T-cell (primary cell): ENCODE measurements around the gene DAAM1. TPM values are rescaled to one million over a fixed set of nuclear protein-coding genes. Genes with fewer than 3 reads are reported as not detected.

Experiments
- ATAC-seq, 4 experiments: fragments of 200-7000 bp in 3 of 4; fragments of 150-1000 bp in 1 of 4; cut with Tn5 transposase; replicated peaks in 1 of 4; 1 replicate in 3 of 4; 2 replicates in 1 of 4; pipeline ENCODE4 v1.10.0; 2021; ENCODE audit warnings: moderate library complexity in 3 of 4, mild to moderate bottlenecking in 2 of 4, moderate number of reproducible peaks in 1 of 4
- CTCF ChIA-PET, 2 donors: fragments of 300-600 bp; sonication (Branson Sonifier 250); formaldehyde crosslinking; loops; one replicate each; lab custom pipeline; 2022; ENCODE audit warnings: antibody characterized with exemption in 2 of 2; lab: Charles Lee
- POLR2A ChIA-PET, 2 donors: fragments of 300-600 bp; sonication (Branson Sonifier 250); formaldehyde crosslinking; loops; one replicate each; lab custom pipeline; 2022; ENCODE audit warnings: antibody characterized with exemption in 2 of 2; lab: Charles Lee
- DNase-seq, 35 experiments: peaks; one replicate each; pipeline versions ENCODE4 v3.0.0 to v3.0.0-alpha.2; 2013 to 2023
- H3K27ac ChIP-seq: one replicate; pipeline ENCODE4 v1.5.1; 2013; ENCODE audit warnings: low read length
- H3K27me3 ChIP-seq, 2 experiments: replicated peaks in 1 of 2; 1 replicate in 1 of 2; 2 replicates in 1 of 2; pipeline versions ENCODE4 v1.6.1 to v1.7.0; 2013; ENCODE audit warnings: low read length in 1 of 2, mixed read lengths in 1 of 2; ENCODE audit not compliant: control insufficient read depth in 2 of 2, insufficient read depth in 2 of 2; ENCODE audit errors: extremely low read depth in 1 of 2
- H3K36me3 ChIP-seq, 2 donors: 1 replicate in 1 of 2; 2 replicates in 1 of 2; pipeline versions ENCODE4 v1.6.1 to v1.7.0; 2013; ENCODE audit warnings: low read length in 1 of 2; ENCODE audit not compliant: control insufficient read depth in 2 of 2, insufficient read depth in 1 of 2; ENCODE audit errors: extremely low read depth in 1 of 2
- H3K4me1 ChIP-seq, 2 experiments: 1 replicate in 1 of 2; 2 replicates in 1 of 2; pipeline versions ENCODE4 v1.6.1 to v1.7.0; 2013; ENCODE audit warnings: low read length in 2 of 2, mixed read lengths in 1 of 2; ENCODE audit not compliant: insufficient read depth in 2 of 2, control insufficient read depth in 1 of 2; ENCODE audit errors: extremely low read depth in 1 of 2
- H3K4me3 ChIP-seq, 2 donors: 1 replicate in 1 of 2; 2 replicates in 1 of 2; pipeline versions ENCODE4 v1.5.1 to v1.7.0; 2013; ENCODE audit warnings: mild to moderate bottlenecking in 2 of 2, low read length in 1 of 2, moderate library complexity in 1 of 2; ENCODE audit not compliant: control insufficient read depth in 1 of 2; ENCODE audit errors: extremely low read depth in 1 of 2
- H3K9me3 ChIP-seq: 2 replicates; pipeline ENCODE4 v1.7.0; 2013
- H3K27ac Mint-ChIP-seq, 2 donors: one replicate each; pipeline ENCODE4 v1.8.0; 2020 to 2021; ENCODE audit warnings: mild to moderate bottlenecking in 2 of 2, mixed read lengths in 2 of 2
- H3K27me3 Mint-ChIP-seq, 2 donors: one replicate each; pipeline ENCODE4 v1.8.0; 2021 to 2022; ENCODE audit warnings: mixed read lengths in 2 of 2
- H3K36me3 Mint-ChIP-seq: one replicate; pipeline ENCODE4 v1.8.0; 2021; ENCODE audit warnings: mixed read lengths
- H3K4me1 Mint-ChIP-seq, 3 donors: one replicate each; pipeline ENCODE4 v1.8.0; 2020 to 2022; ENCODE audit warnings: mixed read lengths in 3 of 3, mild to moderate bottlenecking in 1 of 3
- H3K4me3 Mint-ChIP-seq, 3 donors: one replicate each; pipeline ENCODE4 v1.8.0; 2020 to 2022; ENCODE audit warnings: mild to moderate bottlenecking in 3 of 3, mixed read lengths in 3 of 3, moderate library complexity in 3 of 3
- H3K9me3 Mint-ChIP-seq, 3 donors: one replicate each; pipeline ENCODE4 v1.8.0; 2020 to 2022; ENCODE audit warnings: mixed read lengths in 3 of 3
- WGBS: methylation state at CpG from one replicate; pipeline ENCODE4 v1.1.5; 2013; ENCODE audit warnings: missing lambda C conversion rate; ENCODE audit not compliant: insufficient coverage; 5-methylcytosine and 5-hydroxymethylcytosine counted together
- total RNA-seq, 35 experiments: library from RNA in 6 of 35; stranded (reverse) in 6 of 35; fragments of 120-200 nt in 1 of 35; gene quantifications; one replicate each; pipeline versions ENCODE4 v1.2.1 to v1.2.4 and lab custom pipeline; 2013 to 2026

Gene DAAM1
- total RNA-seq, 5 donors from 2014 or later (not counting 1 experiment from before 2014, with no cell fraction given), result 9.6 to 25.3 (median 23.9) TPM

GRCh38 chr14:59370158-59370742 lies 181.8 kb downstream of the DAAM1 start:
- Mint-ChIP-seq H3K4me1 (no peaks in the 10 kb centered on the region), H3K27ac (no peak overlapping the region), H3K27me3 (peaks cover 0 to 5% of the 10 kb centered on the region in 2 donors), H3K9me3 (no peaks in the 10 kb centered on the region), H3K36me3 (peaks cover 22% of the 10 kb centered on the region), H3K4me3 (no peak overlapping the region)
- ATAC-seq (no peak), DNase-seq (no peak)
- no CpG with 5 or more reads among the region's 3 CpGs for WGBS
- Histone ChIP-seq H3K4me1 (no peaks in the 10 kb centered on the region), H3K27me3 (no peaks in the 10 kb centered on the region), H3K9me3 (no peaks in the 10 kb centered on the region), H3K27ac (no peak overlapping the region), H3K36me3 (no peaks in the 10 kb centered on the region), H3K4me3 (no peak overlapping the region)
- ChIA-PET CTCF (interaction anchor here in 1 of 2 donors (0.7 kb wide), 1 partner anchor 1123 kb away, joined by 3 read pairs; no protein-coding TSS in a partner anchor), POLR2A (no interaction called here)

DNA sequence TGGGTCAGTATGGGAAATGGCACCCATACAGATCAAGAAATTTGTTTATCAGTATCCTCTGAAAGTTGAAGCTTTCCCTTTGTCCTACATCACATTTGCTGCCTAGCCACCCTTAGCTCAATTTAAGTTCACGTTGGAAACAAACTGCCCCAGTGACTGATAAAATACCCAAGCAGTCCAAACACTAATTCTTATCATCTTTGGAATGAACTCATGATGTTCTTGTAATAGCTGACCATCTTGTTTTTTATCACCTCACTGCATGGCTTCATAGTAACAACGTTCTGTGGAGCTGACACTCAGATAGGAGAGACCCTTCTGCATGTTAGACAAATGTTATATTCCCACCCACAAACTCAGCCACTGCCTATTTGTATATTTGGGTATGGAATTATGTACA lies 183.3 kb downstream of the DAAM1 start:
- Mint-ChIP-seq H3K27me3 (peaks cover 0 to 5% of the 10 kb centered on the region in 2 donors), H3K4me3 (no peak overlapping the region), H3K27ac (no peak overlapping the region), H3K9me3 (no peaks in the 10 kb centered on the region), H3K4me1 (no peaks in the 10 kb centered on the region), H3K36me3 (peaks cover 18% of the 10 kb centered on the region)
- no peaks in the 10 kb centered on the region for H3K4me1 ChIP-seq
- H3K9me3 ChIP-seq, result no peaks in the 10 kb centered on the region
- ChIA-PET CTCF (no interaction called here), POLR2A (no interaction called here)
- H3K27ac ChIP-seq, result no peak overlapping the region
- no peaks in the 10 kb centered on the region for H3K36me3 ChIP-seq
- H3K27me3 ChIP-seq, result no peaks in the 10 kb centered on the region
- DNase-seq (no peak), ATAC-seq (no peak)
- WGBS, result no CpG with 5 or more reads among the region's 2 CpGs
- H3K4me3 ChIP-seq, result no peak overlapping the region

DNA sequence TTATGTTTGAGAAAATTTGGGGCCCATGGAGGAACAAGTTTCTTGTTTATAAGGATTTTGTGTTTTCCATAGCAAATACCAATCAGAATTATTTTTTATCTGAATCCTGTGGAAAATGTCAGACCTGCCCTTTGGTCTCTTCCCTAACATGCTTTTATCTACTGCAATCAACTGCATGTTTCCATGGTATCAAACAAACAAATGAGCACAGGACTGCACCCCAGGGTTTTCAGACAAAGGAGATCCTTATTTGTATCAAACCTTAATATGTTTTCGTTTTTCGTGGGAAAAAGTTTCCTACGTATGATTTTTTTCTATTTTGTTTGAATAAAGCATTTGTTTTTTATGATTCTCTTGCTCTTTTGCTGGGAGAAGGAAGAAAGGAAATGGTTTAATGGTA lies 185.6 kb downstream of the DAAM1 start:
- Histone ChIP-seq H3K27me3 (no peaks in the 10 kb centered on the region), H3K36me3 (no peaks in the 10 kb centered on the region), H3K9me3 (no peaks in the 10 kb centered on the region), H3K27ac (no peak overlapping the region), H3K4me3 (no peak overlapping the region), H3K4me1 (no peaks in the 10 kb centered on the region)
- Mint-ChIP-seq H3K27ac (no peak overlapping the region), H3K4me3 (no peak overlapping the region), H3K4me1 (no peaks in the 10 kb centered on the region), H3K27me3 (peaks cover 3 to 5% of the 10 kb centered on the region in 2 donors), H3K36me3 (peaks cover 1% of the 10 kb centered on the region), H3K9me3 (no peaks in the 10 kb centered on the region)
- ChIA-PET CTCF (no interaction called here), POLR2A (no interaction called here)
- ATAC-seq, result no peak
- DNase-seq, result no peak
- no CpG with 5 or more reads among the region's 3 CpGs for WGBS

- H3K27me3 Mint-ChIP-seq, result peaks cover 3 to 5% of the 10 kb centered on the region in 2 donors
- 80% methylated on average over 2 of the region's 3 CpGs for WGBS
- CTCF ChIA-PET, result no interaction called here
These were observed 188.2 kb downstream of the DAAM1 start for GRCh38 chr14:59376686-59377085.

GRCh38 chr14:59377491-59377890 lies 189.0 kb downstream of the DAAM1 start:
- WGBS, result 100% methylated on average over 1 of the region's 3 CpGs
- DNase-seq (no peak), ATAC-seq (no peak)
- H3K4me1 ChIP-seq, result no peaks in the 10 kb centered on the region
- no peak overlapping the region for H3K4me3 Mint-ChIP-seq
- CTCF ChIA-PET, result no interaction called here
- peaks cover 0 to 2% (median 0%) of the 10 kb centered on the region in 3 donors for H3K9me3 Mint-ChIP-seq
- no peaks in the 10 kb centered on the region for H3K4me1 Mint-ChIP-seq
- no peaks in the 10 kb centered on the region for H3K36me3 Mint-ChIP-seq
- no peak overlapping the region for H3K4me3 ChIP-seq
- no peaks in the 10 kb centered on the region for H3K27me3 ChIP-seq
- H3K27ac ChIP-seq, result no peak overlapping the region
- H3K27me3 Mint-ChIP-seq, result peaks cover 3 to 5% of the 10 kb centered on the region in 2 donors
- H3K27ac Mint-ChIP-seq, result no peak overlapping the region
- H3K9me3 ChIP-seq, result no peaks in the 10 kb centered on the region
- H3K36me3 ChIP-seq, result no peaks in the 10 kb centered on the region
- POLR2A ChIA-PET, result interaction anchor here in 1 of 2 donors (0.6 kb wide), 1 partner anchor 255 kb away, joined by 3 read pairs; no protein-coding TSS in a partner anchor

More at GRCh38 chr14:59376686-59377085, 188.2 kb downstream of the DAAM1 start:
- no peaks in the 10 kb centered on the region for H3K9me3 ChIP-seq
- no peak overlapping the region for H3K27ac ChIP-seq
- H3K9me3 Mint-ChIP-seq, result no peaks in the 10 kb centered on the region
- no peak overlapping the region for H3K4me3 ChIP-seq
- ATAC-seq (no peak), DNase-seq (no peak)
- POLR2A ChIA-PET, result no interaction called here
- no peaks in the 10 kb centered on the region for H3K36me3 ChIP-seq
- no peaks in the 10 kb centered on the region for H3K4me1 ChIP-seq
- H3K27me3 ChIP-seq, result no peaks in the 10 kb centered on the region
- no peak overlapping the region for H3K4me3 Mint-ChIP-seq
- H3K36me3 Mint-ChIP-seq, result no peaks in the 10 kb centered on the region
- H3K4me1 Mint-ChIP-seq, result no peaks in the 10 kb centered on the region
- H3K27ac Mint-ChIP-seq, result no peak overlapping the region

GRCh38 chr14:59377991-59378601 lies 189.6 kb downstream of the DAAM1 start:
- Histone ChIP-seq H3K4me3 (no peak overlapping the region), H3K27me3 (no peaks in the 10 kb centered on the region), H3K9me3 (no peaks in the 10 kb centered on the region), H3K27ac (no peak overlapping the region), H3K36me3 (no peaks in the 10 kb centered on the region), H3K4me1 (no peaks in the 10 kb centered on the region)
- POLR2A ChIA-PET, result interaction anchor here in 1 of 2 donors (0.6 kb wide), 1 partner anchor 255 kb away, joined by 3 read pairs; no protein-coding TSS in a partner anchor
- no peak for DNase-seq
- no peak overlapping the region for H3K4me3 Mint-ChIP-seq
- 80% methylated on average over 3 of the region's 9 CpGs for WGBS
- H3K9me3 Mint-ChIP-seq, result peaks cover 0 to 8% (median 3%) of the 10 kb centered on the region in 3 donors
- peaks cover 3 to 5% of the 10 kb centered on the region in 2 donors for H3K27me3 Mint-ChIP-seq
- no peak for ATAC-seq
- H3K4me1 Mint-ChIP-seq, result no peaks in the 10 kb centered on the region
- CTCF ChIA-PET, result no interaction called here
- no peaks in the 10 kb centered on the region for H3K36me3 Mint-ChIP-seq
- no peak overlapping the region for H3K27ac Mint-ChIP-seq
